NCI-H2107 treated with DMSO at 0.1 percent for 48 hours (cell line): Measurements from ENCODE around the gene OR4A16.

Experiments
- DNase-seq: peaks from one replicate; lab custom pipeline; 2025; ENCODE audit not compliant: unreplicated experiment; lab: John Stamatoyannopoulos, UW

Gene OR4A16, protein sequence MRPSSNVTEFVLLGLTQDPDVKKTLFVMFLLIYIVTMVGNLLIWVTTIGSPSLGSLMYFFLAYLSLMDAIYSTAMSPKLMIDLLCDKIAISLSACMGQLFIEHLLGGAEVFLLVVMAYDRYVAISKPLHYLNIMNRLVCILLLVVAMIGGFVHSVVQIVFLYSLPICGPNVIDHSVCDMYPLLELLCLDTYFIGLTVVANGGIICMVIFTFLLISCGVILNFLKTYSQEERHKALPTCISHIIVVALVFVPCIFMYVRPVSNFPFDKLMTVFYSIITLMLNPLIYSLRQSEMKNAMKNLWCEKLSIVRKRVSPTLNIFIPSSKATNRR

DNA sequence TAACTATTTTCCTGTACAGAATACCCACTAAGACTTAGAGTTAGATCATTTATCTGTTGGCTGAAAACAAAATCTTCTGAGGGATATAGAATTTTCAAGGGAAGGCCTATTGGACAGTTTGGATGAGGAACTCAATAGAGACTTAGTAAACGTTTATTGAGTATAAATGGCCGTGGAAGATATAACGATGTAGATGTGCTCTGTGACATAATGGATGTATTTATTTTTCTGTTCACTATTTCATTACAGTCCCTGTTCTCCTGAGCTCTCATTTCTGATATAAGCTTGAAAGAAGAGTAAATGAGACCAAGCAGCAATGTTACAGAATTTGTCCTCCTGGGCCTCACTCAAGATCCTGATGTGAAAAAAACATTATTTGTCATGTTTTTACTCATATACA lies at the start of gene OR4A16:
Gene OR4A16 (plus strand): TSS at position 301 of the 400 bp plus-strand sequence. CDS start 0 bp downstream, at position 301.
- DNase-seq, result no peak

DNA sequence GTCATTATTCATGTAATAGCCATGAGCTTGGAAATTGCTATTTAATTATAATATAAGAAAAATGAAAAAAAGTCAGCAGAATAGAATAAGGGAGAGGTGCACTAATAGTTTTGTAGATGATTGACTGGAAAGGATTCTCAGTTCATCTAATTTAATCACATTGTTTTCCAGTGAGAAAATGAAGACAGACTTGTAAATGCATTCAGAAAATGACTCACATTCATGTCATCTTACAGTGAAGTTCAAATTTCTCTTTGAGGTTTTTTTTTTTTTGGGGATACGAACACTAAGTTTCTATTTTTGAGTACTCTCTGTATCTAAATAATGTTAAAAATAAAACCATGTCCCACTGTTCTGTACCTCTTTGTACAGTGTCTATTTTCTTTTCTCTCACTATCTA lies 18.5 kb upstream of the OR4A16 start:
- no peak for DNase-seq

DNA sequence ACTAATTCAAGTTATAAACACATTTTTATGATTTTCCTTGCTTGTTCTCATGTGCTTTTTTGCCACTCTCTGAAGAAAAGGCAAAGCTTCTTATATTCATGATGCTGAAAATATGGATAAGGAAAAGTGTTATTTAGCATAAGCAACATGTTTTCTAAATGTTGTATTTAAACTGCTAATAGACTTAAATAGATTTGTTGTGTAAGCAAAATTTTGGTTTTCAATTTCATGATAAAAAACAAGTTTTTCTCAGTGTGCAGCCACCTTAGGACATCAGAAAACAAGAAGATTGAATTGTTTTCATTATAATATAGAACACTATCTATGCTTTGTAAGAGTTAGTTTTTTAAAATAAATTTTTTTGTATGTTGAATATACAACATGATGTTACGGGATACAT lies 2.3 kb downstream of the OR4A16 start:
- DNase-seq, result no peak

DNA sequence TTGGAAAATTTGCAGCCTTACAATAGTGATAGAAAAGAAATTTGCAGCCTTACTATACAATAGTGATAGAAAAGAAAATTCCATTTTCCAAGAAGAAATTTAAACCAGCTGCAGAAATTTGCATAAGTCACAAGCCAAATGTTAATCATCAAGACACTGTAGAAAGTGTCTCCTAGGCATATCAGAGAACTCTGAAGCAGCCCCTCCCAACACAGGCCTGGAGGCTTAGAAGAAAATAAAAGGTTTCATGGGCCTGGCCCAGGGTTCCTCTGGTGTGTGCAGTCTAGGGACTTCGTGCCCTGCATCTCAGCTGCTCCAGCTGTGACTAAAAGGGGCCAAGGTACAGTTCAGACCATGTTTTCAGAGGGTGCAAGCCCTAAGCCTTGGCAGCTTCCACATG lies 6.0 kb downstream of the OR4A16 start:
- DNase-seq, result no peak

DNA sequence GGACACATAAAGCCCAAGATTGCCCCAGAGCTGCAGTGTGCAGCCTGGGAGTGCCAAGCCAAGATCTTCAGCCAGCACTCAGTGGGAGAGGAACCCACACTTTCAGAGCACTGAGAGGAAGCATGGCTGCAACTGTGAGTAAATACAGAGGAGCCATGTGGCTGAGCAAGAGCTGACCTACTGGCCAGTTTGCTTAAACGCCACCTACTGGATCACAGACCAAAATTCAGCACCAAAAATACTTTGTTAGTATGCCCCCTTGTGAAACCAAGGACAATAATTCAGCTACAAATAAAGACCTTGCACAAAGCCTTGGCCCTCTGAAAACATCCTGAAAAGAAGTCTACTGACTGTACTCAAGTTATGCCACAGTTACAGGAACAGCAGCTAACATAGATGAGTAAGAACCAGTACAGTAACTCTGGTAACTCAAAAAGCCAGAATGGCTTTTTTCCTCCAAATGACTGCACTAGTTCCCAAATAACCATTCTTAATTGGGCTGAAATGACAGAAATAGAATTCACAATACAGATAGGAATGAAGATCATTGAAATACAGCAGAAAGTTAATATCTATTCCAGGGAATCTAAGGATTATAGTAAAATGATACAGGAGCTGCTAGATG lies 14.7 kb downstream of the OR4A16 start:
- DNase-seq, result no peak

DNA sequence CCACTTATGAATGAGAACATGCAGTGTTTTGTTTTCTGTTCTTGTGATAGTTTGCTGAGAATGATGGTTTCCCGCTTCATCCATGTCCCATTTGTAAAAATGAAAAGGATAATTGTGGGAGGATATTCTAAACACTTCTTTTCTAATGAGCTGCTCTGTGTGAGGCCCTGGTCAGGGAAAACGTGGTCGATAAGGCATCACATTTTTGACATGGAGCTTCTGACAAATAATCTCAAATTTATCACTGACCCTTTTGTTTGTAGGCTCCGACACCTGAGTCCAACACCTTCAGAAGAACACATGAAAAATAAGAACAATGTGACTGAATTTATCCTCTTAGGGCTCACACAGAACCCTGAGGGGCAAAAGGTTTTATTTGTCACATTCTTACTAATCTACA lies 24.7 kb downstream of the OR4A16 start, which contains the start of gene OR4A15:
Gene OR4A15 (plus strand): TSS at position 301 of the 400 bp plus-strand sequence. CDS start 0 bp downstream, at position 301.
- no peak for DNase-seq
